GM18867 (cell line): ENCODE results near the gene PLPPR1.

Source experiments
- ATAC-seq: cut with Tn5 transposase; IDR thresholded peaks from one replicate; pipeline ENCODE4 v1.9.1; 2021; ENCODE audit warnings: mild to moderate bottlenecking, moderate library complexity; ENCODE audit not compliant: unreplicated experiment

Gene PLPPR1

DNA sequence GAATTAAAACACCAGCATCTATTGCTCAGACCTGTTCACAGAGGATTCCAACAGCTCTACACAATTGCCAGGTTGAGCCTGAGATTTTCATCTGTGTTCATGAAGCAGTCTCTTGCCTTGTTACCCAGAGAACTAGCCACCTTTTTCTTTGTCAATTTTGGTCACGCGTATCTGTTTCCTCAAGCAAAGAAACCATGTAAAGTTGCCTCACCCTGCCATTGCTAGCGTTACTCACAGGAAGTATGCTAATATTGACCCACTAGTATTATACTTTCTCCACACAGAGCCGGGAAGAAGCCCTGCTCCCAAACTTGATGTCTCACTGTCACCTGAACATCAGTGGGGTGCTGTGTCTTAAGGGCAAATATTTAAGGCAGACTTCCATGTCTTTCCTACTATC, 168.5 kb downstream of the PLPPR1 start:
- ATAC-seq, result no peak

DNA sequence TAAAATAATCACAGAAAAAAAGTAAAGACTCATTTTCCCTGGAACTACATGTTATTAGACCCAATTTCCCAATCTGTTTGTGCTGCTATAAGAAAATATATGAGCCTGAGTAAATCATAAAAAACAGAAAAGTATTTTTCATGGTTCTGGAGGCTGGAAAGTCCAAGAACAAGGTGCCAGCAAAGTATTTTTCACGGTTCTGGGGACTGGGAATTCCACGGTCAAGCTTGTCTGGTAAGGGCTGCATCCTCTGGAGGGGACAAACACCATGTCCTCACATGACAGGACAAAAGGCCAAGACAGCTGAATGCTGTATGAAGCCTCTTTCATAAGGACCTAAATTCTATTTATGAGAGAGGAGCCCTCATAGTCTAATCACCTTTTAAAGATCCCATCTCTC, 172.3 kb downstream of the PLPPR1 start:
- no peak for ATAC-seq

DNA sequence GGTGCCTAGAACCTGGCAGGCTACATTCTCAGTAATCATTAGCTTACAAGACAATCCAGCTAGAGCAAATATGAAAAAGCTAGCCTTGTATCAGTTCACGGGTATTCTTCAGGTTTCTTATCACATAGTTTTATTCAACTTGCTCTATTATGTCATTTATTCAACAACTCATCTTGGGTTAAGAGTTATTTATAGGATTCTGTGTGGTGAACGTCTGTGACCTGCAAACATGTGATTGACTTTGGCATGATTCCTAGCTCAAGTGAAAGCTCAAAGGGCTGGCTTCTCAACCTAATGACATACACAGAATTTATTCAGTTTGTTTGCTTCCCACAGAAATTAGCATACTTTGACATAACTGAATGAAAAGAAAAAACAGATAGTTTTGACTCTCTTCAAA, 173.1 kb downstream of the PLPPR1 start:
- no peak for ATAC-seq

DNA sequence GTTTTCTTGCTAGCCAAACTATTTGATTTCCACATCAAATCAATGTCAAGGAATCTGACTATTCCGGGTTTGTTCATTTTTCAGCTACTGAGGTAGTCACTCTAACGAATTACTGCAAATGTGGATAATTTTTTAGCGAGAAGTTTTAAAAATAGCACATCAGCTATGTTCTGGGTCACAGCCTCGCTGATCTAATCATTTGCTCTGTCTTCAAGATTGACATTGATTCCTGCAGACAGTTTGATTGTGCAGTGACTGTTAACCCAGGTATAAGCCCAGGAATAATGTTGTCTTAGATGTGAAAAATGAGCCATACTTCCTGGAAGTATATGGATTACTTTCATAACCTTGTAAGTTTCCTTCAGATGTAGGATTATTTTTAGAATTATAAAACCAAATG, 181.1 kb downstream of the PLPPR1 start:
- ATAC-seq, result no peak

DNA sequence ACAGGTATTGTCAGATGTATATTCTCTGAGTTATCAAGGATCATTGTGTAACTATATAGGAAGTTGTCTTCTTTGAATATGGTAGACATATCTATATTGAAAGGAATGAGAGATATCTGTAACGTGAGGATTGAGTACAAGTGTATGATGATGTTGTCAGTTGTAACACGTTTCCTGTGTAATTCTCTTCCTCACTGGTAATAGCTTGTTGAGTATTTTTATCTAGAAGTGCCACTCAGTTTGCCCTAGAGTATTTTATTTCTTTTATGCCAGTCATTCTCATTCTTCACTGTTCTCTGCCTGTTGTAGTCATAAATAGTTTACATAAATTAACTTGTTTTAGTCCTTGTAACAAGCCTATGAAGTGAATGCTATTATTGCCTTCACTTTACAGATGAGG, 184.1 kb downstream of the PLPPR1 start:
- no peak for ATAC-seq

DNA sequence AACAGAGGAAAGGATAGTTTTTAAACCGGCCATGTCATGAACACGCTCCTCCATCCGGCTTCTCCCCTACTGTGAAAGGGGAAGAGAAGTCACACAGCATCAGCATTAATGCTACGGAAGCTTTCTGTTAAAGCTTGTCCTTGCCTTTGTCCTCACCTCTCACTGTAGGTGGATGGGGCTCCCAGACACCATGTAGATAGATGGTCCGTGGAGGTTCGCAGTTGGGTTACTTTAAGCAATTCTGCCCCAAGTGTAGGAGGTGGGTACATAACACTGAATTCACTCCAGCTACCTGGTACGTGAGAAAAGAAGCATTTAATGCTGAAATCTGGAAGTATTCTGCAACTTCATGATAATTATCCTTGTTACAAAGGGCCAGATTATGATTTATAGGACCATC, 190.5 kb downstream of the PLPPR1 start:
- no peak for ATAC-seq

DNA sequence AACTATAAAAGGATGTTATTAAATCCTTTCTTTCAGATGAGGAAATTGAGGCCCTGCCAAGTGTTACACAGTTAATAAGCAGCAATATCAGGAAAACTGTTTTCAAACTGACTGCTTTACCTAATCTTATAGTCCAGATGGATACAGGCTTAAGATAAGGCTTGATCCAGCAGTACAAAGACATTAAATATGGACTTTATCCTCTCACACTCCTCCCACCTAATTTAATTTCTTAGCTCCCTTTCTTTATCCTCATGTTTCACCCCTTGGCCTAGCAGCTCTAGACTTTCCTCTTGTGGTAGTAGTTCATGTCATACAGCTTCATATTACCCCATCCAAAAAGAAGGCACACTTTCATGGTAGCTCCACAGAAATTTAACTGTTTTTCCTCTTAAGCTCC, 191.8 kb downstream of the PLPPR1 start:
- ATAC-seq, result no peak

DNA sequence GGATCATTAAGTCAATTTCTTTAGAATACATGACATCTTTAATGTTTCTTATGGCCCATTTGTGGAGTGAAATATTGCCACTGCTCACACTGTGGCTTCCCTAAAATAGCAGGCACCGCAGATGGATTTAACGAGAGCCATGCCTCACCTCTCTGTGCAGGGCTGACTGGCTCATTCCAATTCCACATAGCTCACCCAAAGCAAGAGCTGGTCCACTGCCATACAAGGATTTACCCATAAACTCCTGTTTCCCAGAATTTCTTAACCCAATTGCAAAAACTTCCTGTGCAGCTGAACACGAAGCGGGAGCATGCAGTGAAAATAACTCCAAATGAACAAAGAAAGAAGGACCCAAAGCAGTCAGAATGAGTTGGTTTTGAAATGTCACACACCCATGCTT, 196.7 kb downstream of the PLPPR1 start:
- no peak for ATAC-seq

DNA sequence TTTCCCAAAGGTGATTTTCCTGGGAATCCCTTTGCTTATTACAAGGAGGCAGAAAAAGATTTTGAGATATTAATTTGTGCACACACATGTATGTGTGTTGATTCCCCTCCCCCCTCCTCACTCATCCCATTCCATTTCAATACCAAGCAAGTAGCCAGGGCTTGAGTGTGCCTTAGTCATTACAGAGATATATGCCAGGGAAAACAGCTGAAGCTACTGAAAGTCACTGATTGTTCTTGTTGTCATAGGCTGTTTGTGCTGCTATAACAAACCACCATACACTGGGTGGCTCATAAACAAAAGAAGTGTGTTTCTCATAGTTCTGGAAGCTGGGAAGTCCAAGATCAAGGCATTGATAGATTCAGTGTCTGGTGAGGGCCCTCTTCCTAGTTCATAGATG, 197.6 kb downstream of the PLPPR1 start:
- ATAC-seq, result no peak

DNA sequence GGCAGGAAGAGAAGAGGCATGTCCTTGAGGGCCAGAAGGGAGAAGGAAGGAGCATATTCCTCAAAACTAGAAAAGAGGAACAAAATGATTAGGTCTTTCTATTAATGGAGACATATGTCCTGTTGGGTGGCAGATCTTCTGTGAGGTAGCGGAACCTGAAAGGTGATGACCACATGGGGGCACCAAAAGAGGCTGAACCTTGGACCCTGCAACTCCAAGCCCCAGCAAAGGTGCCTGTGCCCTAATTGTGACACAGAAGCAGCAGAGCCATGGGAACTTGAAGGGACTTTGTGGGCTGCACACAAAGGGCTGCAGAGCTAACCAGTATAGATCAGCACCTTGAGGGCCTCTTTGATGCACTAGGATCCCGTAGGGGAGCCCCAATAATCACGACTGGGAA, 198.3 kb downstream of the PLPPR1 start:
- peak; percentile 45 for ATAC-seq

DNA sequence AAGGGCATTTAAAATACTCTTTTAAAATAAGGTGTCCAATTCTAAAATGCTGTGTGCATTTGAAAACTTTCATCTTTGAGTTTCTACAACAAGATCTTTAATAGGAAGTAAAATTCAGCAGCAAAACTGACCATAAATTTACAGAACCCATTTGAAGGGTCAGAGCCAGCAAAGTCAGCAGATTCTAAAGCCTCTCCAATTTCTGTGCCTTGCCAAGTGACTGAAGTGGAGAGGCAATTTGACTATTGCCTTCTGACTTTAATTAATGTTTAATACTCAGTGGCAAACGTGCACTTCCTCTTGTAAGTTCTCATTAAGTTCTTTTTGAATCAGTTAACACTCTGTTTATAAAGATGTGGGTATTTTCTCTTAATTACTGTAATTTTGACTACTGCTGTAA, 201.1 kb downstream of the PLPPR1 start:
- ATAC-seq, result no peak

DNA sequence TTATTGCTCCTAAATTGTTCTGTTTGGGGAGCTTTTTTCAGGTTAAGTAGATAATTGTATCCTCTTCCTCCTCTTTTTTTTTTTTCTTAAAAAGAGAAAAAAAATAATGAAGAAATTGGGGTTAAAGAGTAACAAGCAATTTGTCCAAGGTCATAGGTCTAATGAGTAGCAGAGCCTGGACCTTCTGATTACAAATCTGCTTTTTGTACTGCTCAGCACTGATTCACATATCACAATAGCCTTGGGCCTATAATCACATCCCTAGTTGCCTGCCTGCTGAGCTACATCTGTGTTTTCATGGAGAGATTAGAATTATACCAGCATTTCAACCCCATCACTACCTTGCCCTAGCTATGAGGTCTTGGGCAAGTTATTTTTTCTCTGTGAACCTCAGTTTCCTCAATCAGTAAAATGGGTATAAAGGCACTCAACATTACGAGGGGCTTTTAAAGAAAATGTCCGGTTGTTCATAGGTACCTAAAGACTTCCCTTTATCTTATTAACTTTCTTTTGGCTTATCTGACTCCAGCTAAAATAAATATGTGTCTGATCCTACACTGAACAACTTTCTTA, 204.0 kb downstream of the PLPPR1 start:
- ATAC-seq, result no peak

DNA sequence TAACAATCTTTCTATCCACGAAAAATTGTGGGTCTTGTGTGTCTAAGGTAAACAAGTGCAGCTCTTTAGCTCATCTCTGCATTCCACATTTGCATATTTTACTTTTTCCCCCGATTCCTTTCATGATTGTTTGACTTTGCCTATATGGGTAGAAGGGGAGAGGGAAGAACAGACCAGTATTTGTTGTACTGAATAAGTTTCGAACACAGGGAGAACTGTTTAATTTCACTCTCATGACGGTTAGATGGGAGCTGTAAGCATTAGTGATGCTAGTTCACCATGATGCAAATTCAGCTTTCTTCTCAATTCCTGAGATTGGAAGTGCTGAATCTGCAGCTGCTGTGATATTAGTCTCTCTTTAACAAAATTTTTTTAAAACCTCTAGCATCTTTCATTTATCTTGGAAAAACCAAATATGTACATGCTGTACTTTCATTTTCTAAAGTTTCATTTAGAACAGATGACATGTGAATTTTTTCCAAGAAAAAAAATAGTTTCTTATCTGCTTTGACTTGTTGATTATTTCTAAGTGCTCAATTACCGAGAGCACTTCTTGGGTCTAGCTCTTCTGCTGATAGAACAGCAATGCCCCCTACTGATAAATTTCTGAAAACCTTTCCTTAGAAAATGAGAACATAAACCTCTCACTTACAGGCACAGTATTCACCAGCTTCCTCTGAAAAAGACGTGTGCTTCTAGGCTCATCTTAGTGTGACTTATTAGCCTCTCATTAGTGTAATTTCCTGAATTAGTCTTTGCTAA, 206.8 kb downstream of the PLPPR1 start:
- ATAC-seq, result peak; percentile 75

DNA sequence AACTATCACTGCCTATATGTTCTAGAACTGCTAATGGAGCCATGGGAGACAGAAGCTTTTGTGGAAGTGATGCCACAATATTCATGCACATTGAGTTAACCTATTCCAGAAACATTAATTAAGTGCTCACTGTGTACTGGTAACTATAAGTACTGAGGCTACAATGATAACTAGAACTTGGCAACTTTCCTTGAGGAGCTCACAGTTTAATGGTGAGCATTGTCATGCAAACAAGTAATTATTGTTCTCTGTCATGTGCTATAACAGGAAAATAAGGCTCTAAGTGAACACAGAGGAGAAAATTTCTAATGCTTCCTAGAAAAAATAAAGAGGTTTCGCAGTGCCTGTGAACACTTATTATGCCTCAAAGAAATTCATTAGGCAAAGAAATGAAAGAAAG, 214.1 kb downstream of the PLPPR1 start:
- ATAC-seq, result no peak

DNA sequence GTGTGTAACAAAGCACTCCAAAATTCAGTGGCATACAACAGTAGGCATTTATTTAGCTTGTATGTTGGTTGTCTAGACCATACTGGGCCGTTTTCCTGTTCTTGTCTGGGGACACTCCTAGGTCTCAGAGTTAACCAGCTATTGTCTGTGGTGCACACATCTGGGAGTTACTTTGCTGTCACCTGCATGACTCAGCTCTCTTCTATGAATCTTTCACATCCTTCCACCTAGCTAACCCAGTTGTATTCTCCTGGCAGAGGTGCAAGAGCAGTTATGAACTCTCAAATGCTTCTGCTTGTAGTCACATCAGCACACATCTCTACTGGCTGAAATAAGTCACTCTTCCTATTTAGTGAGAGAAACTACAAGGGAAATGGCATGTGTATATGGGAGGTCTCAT, 218.2 kb downstream of the PLPPR1 start:
- peak; percentile 36 for ATAC-seq

DNA sequence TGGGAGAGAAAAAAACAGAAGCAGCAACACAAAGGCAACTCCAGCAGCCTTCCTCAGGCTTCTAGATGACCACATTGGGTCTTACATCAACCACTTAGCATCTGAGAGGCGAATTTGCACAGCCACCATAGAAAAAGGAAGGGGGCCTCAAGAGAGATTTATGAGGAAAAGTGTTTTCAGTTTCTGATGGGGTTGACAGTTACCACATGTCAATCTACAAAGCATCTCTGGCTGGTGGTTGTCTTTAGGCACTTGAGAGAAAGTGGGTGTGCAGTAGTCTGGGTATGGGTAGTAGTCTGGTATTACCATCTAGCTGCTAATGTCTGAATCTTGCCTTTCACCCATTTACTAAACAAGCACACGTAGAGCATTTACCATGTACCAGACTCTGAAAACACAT, 218.8 kb downstream of the PLPPR1 start:
- peak; percentile 55 for ATAC-seq

DNA sequence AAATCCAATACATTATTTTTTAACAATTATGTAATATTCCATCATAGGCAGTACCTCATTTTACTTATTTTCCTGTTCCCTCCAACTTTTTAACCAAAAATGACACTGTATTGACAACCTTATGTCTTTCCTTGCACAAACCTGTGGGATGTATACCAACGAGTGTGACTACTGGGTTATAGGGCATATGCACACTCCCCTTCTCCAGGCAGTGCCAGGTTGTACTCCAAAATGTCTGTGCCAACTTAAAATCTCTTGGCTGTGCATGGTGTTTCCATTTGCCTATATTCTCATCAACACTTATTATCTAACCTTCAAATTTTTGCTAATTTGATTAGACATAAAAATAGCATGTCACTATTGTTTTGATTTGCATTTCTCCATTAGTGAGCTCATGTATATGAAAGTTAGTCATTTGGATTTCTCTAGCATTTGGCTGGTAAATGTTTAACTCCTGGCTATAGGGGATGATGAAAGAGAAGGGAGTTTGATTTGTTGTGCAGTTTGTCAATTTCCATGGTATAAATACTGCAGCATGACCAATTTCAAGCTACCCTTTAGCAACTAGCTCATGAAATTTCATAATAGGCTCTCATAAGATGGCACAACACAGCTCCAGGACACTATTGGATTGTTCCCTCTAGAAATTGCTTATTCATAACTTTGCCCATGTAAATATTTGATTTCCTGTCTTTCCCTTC, 226.4 kb downstream of the PLPPR1 start:
- ATAC-seq, result no peak

DNA sequence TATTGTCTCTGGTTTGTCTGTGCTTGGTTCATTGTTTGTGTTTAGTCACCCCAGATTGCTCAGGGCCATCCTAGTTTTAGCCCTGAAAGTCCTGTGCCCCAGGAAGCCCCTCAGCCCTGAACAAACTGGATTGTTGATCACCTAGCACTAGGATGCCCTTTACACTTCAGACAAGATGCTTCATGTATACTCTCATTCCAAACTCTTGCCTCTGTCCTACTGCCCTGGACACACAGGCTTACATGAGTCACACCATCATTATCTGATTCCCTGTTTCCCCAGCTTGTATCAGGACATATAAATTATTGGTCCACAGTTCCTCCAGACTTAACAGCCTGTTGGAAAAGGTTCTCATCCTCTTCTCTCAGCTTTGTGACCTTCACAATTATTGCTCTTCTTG, 236.2 kb downstream of the PLPPR1 start:
- no peak for ATAC-seq

DNA sequence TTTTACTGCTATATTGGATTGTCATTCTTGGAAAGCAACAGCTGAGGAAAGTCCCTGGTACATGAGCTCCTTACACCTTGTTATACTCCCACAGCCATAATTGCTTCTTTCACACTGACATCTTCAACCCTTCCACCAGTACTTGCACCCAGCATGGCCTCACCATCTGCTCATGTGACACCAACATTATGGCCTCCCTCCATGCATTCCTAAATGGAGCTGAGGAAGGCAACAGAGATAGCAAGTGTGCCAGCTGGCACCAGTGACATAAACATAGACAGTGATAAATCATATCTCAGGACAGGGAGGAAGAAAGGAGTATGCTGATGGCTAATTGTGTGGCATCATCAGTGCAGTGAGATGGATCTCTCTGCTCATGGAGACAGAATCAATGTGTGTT, 236.7 kb downstream of the PLPPR1 start:
- ATAC-seq, result no peak

DNA sequence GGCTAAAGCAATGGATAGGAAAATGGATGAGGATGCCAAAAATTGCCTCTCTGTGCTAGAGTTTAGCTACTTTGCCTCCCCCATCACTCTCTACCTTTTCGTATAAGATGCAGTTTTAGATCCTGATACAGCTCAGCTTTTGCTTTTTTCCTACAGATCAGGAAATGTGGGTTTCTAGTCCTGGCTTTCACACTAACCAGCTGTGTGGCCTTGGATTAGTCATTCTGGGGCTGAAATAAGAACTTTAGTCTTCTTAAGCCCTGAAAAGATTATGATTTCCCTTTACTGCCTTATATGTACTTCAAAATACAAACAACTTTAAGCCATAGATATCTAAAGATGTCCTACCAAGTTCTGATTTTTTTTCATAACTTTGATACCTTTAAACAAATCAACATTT, 239.9 kb downstream of the PLPPR1 start:
- no peak for ATAC-seq

DNA sequence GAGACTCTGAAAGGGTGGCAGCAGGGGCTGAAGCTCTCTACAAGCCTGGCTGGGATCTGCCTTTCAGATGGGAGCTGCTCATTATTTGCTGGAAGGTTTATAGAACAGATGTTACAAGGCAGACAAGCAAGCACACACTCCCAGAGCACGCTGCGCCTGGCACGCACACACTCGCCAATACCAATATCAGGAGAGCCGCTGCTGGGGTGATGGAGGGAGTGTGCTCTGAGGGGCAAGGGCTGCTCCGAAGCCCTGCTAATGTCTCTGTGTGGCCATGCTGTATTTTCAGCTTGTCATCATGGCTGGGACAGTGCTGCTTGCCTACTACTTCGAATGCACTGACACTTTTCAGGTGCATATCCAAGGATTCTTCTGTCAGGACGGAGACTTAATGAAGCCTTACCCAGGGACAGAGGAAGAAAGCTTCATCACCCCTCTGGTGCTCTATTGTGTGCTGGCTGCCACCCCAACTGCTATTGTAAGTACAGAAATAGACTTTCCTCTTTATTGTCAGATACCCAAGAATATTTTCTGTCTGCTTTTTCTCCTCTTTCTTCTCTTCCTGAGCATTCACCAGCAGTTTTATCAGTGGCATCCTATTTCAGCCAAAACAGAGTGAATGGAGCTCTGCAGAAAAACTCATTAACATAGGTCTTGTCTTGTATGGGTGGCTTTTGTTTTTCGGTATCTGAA, 241.2 kb downstream of the PLPPR1 start:
- no peak for ATAC-seq

DNA sequence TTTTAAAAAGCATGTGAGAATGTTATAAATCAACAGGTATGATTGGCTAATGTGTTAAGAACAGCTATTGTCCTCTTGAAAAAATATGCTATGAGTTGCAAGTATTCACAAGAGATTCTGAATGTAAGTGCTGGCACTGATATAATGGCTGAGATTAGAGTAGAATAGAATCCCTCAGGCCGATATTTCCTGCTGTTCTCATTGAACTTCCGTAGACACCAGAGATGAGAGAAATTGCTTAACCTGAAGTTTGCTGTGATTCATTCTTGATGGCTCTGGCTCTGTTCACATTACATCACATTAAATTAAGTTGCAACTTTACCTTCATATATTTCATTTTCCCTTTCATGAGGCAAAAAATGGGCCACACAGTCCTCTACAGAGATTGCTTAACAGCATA, 241.8 kb downstream of the PLPPR1 start:
- no peak for ATAC-seq
